Ascending aorta (tissue), 2 donors: ENCODE results near the gene DRD2. TPM values are rescaled to one million over a fixed set of nuclear protein-coding genes. Genes with fewer than 3 reads are reported as not detected.
A peak's percentile ranks its signal among the peaks of the same experiment; 100 is the strongest.

Experiments used
- DNase-seq, 2 donors: peaks; one replicate each; pipeline ENCODE4 v3.0.0-alpha.2; 2019; ENCODE audit warnings: low spot score in 2 of 2
- H3K27ac ChIP-seq, 2 donors: fragments of 200-600 bp; sonication (generic); one replicate each; pipeline ENCODE4 v1.5.1; 2016 to 2017; ENCODE audit warnings: mild to moderate bottlenecking in 1 of 2
- H3K27me3 ChIP-seq: fragments of 200-600 bp; sonication (generic); one replicate; pipeline ENCODE4 v1.5.1; 2017
- H3K36me3 ChIP-seq, 2 donors: fragments of 200-600 bp; sonication (generic); one replicate each; pipeline ENCODE4 v1.5.1; 2016
- H3K4me1 ChIP-seq, 2 donors: fragments of 200-600 bp; sonication (generic); one replicate each; pipeline ENCODE4 v1.5.1; 2016 to 2017; ENCODE audit warnings: mild to moderate bottlenecking in 1 of 2
- H3K4me3 ChIP-seq, 2 donors: fragments of 200-600 bp; sonication (generic); one replicate each; pipeline ENCODE4 v1.5.1; 2016 to 2017; ENCODE audit warnings: mild to moderate bottlenecking in 1 of 2
- H3K9me3 ChIP-seq, 2 donors: fragments of 200-600 bp; sonication (generic); one replicate each; pipeline ENCODE4 v1.5.1; 2016
- intact Hi-C: fragments of 100-400 bp; cut with DNase I; formaldehyde crosslinking; loops from one replicate; pipeline ENCODE4 v1.15.1; 2023
- total RNA-seq: library from RNA; depleted of rRNA; stranded (reverse); fragments of >200 nt; gene quantifications from one replicate; pipeline ENCODE4 v1.1.0, GENCODE V29; 2016
- TF ChIP-seq, protein P1 (sequence below), 3 experiments: fragments of 200-600 bp in 2 of 3; fragments of 450-650 bp in 1 of 3; sonication (generic) in 2 of 3; IDR thresholded peaks; one replicate each; pipeline ENCODE4 v1.5.1; 2016 to 2019; ENCODE audit warnings: antibody characterized with exemption in 3 of 3, mild to moderate bottlenecking in 1 of 3, moderate library complexity in 1 of 3

The DRD2 gene
- total RNA-seq, 1 donor from 2014 or later, result not detected

DNA sequence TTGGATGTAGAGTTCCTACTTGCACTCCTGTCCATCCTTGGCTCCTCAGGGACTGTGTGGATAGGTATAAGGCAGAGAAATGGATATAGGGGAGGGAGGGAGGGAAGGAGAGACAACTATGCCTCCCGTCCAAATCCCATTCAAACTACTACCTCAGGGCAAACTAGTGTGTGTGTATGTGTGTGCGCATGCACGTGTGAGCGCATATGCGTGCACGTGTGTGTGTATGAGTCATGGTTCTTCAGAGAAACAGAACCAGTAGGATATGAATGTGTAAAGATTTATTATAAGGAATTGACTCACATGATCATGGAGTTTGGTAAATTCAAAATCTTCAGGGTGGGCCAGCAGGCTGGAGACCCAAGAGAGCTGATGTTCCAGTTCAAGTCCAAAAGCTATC is 42.2 kb upstream of the DRD2 start:
- Histone ChIP-seq H3K9me3 (no peaks in the 10 kb centered on the region), H3K4me3 (no peak overlapping the region), H3K27me3 (no peaks in the 10 kb centered on the region), H3K4me1 (no peaks in the 10 kb centered on the region), H3K27ac (no peak overlapping the region), H3K36me3 (no peaks in the 10 kb centered on the region)
- TF ChIP-seq, protein P1, sequence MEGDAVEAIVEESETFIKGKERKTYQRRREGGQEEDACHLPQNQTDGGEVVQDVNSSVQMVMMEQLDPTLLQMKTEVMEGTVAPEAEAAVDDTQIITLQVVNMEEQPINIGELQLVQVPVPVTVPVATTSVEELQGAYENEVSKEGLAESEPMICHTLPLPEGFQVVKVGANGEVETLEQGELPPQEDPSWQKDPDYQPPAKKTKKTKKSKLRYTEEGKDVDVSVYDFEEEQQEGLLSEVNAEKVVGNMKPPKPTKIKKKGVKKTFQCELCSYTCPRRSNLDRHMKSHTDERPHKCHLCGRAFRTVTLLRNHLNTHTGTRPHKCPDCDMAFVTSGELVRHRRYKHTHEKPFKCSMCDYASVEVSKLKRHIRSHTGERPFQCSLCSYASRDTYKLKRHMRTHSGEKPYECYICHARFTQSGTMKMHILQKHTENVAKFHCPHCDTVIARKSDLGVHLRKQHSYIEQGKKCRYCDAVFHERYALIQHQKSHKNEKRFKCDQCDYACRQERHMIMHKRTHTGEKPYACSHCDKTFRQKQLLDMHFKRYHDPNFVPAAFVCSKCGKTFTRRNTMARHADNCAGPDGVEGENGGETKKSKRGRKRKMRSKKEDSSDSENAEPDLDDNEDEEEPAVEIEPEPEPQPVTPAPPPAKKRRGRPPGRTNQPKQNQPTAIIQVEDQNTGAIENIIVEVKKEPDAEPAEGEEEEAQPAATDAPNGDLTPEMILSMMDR (IDR thresholded peaks at IDR 0.05), result no peak
- intact Hi-C loops, result no loop called here
- DNase-seq, result peak in 1 of 2 donors; percentile 4

DNA sequence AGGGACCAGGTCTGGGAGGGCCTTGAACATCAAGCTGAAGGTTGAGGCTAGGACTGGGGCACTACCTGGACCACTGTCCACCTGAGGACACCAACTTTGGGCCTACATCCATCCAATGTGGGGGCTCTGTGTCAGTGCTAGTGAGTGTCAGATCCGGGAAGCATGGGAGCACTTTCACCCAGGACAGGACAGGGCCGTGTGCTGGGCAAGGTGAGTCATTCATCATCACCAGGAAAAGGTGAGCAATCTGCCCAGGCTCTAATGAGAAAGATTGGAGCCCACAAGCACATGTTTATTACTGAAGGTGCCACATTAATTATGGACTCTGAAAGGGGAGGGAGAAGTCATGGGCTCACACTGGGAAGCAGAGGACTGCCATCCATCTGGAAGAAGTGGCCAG is 39.7 kb upstream of the DRD2 start:
- Histone ChIP-seq H3K36me3 (no peaks in the 10 kb centered on the region), H3K27me3 (no peaks in the 10 kb centered on the region), H3K9me3 (no peaks in the 10 kb centered on the region), H3K4me3 (no peak overlapping the region), H3K4me1 (no peaks in the 10 kb centered on the region), H3K27ac (no peak overlapping the region)
- TF ChIP-seq, protein P1 (IDR thresholded peaks at IDR 0.05), result no peak
- intact Hi-C loops, result no loop called here
- DNase-seq, result no peak

DNA sequence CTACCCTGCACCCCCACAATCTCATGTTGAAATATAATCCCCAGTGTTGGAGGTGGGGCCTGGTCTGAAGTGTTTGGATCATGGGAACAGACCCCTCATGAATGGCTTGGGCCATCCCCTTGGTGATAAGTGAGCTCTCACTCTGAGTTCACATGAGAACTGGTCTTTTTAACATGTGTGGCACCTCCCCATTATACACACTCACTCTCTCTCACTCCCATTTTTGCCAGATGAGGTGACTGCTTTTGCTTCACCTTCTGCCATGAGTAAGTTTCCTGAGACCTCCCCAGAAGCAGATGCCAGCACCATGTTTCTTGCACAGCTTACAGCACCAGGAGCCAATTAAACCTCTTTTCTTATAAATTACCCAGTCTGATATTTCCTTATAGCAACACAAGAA is 32.1 kb upstream of the DRD2 start:
- no peaks in the 10 kb centered on the region for H3K36me3 ChIP-seq
- no peaks in the 10 kb centered on the region for H3K4me1 ChIP-seq
- no peak overlapping the region for H3K4me3 ChIP-seq
- DNase-seq, result no peak
- intact Hi-C loops, result no loop called here
- no peak overlapping the region for H3K27ac ChIP-seq
- no peaks in the 10 kb centered on the region for H3K9me3 ChIP-seq
- TF ChIP-seq, protein P1 (IDR thresholded peaks at IDR 0.05), result no peak
- H3K27me3 ChIP-seq, result no peaks in the 10 kb centered on the region

DNA sequence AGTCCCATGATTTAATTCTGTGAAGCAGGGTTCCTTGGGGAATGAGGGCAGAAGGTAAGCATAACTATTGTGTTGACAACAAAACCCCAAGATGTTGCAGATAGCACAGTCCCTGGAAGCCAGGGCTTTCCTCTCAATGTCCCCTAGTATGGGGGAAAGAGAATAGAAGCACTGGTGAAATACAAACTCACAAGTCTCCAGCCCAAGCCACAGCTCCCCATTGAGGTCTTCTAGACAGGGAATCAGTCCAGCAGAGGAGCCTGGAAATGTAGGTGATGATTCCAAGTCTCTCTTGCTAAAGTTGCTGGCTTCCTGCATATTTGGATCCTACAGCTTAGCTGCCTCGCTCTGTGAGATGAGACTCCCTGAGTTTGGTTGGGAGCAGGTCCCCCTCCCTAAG is 31.7 kb upstream of the DRD2 start:
- DNase-seq, result no peak
- no peaks in the 10 kb centered on the region for H3K27me3 ChIP-seq
- H3K9me3 ChIP-seq, result no peaks in the 10 kb centered on the region
- no peaks in the 10 kb centered on the region for H3K36me3 ChIP-seq
- no peaks in the 10 kb centered on the region for H3K4me1 ChIP-seq
- TF ChIP-seq, protein P1 (IDR thresholded peaks at IDR 0.05), result no peak
- H3K27ac ChIP-seq, result no peak overlapping the region
- intact Hi-C loops, result no loop called here
- no peak overlapping the region for H3K4me3 ChIP-seq

DNA sequence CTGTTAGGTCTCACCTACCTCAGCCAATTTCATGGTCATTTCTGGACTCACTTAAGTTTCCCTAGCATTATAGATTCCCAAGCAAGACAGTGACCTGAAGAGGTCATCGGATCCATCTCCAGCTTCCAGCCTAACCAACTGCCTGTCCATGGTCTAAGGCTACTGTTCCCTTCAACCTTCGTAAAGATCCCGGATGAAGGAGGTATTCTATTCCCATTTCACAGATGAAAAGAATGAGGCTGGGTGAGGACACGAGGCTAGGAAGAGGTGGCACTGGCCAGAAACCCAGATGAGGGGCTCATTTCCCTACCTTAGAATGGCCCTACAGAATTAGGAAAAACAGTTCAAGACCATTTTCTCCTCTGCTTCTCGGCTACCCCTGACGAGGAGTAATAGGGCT is 31.3 kb upstream of the DRD2 start:
- Histone ChIP-seq H3K4me3 (no peak overlapping the region), H3K27me3 (no peaks in the 10 kb centered on the region), H3K27ac (no peak overlapping the region), H3K4me1 (no peaks in the 10 kb centered on the region), H3K9me3 (no peaks in the 10 kb centered on the region), H3K36me3 (no peaks in the 10 kb centered on the region)
- intact Hi-C loops, result no loop called here
- no peak for DNase-seq
- TF ChIP-seq, protein P1 (IDR thresholded peaks at IDR 0.05), result no peak
